Glutamatergic neuron (in vitro differentiated cells): ENCODE measurements around the gene ZFHX3. TPM values are rescaled to one million over a fixed set of nuclear protein-coding genes. Genes with fewer than 3 reads are reported as not detected.

Experiments used
- DNase-seq: peaks from one replicate; pipeline ENCODE4 v3.0.0; 2022
- H3K27ac Mint-ChIP-seq: one replicate; pipeline ENCODE4 v1.8.0; 2020; ENCODE audit warnings: mild to moderate bottlenecking, mixed read lengths, inconsistent platforms; ENCODE audit not compliant: unreplicated experiment
- H3K27me3 Mint-ChIP-seq: one replicate; pipeline ENCODE4 v1.8.0; 2020; ENCODE audit warnings: mild to moderate bottlenecking, moderate library complexity, mixed read lengths, inconsistent platforms; ENCODE audit not compliant: unreplicated experiment
- H3K36me3 Mint-ChIP-seq: one replicate; pipeline ENCODE4 v1.8.0; 2020; ENCODE audit warnings: mild to moderate bottlenecking, mixed read lengths, inconsistent platforms; ENCODE audit not compliant: unreplicated experiment
- H3K4me1 Mint-ChIP-seq: one replicate; pipeline ENCODE4 v1.8.0; 2020; ENCODE audit warnings: mild to moderate bottlenecking, low read depth, mixed read lengths, inconsistent platforms; ENCODE audit not compliant: unreplicated experiment
- H3K4me3 Mint-ChIP-seq: one replicate; pipeline ENCODE4 v1.8.0; 2020; ENCODE audit warnings: mild to moderate bottlenecking, mixed read lengths, inconsistent platforms; ENCODE audit not compliant: unreplicated experiment
- H3K9me3 Mint-ChIP-seq: one replicate; pipeline ENCODE4 v1.8.0; 2020; ENCODE audit warnings: mild to moderate bottlenecking, moderate library complexity, mixed read lengths, inconsistent platforms; ENCODE audit not compliant: unreplicated experiment
- CTCF ChIP-seq: fragments of 200-600 bp; sonication (generic); IDR thresholded peaks from one replicate; pipeline ENCODE4 v1.5.0; 2021; ENCODE audit not compliant: partially characterized antibody, unreplicated experiment
- total RNA-seq: library from RNA; stranded (reverse); fragmentation: NEBNext Ultra II Directional; extraction: Animal tissue kit (Norgen Biotek cat#: 25700); gene quantifications from one replicate; pipeline ENCODE4 v1.2.1, GENCODE V29; 2021; ENCODE audit not compliant: unreplicated experiment

The ZFHX3 gene
- total RNA-seq, 1 donor from 2014 or later = 6.8 TPM

- DNase-seq = no peak
- Mint-ChIP-seq H3K9me3 (peaks cover 11% of the 10 kb centered on the region), H3K4me3 (no peak overlapping the region), H3K36me3 (no peaks in the 10 kb centered on the region), H3K4me1 (peaks cover 13% of the 10 kb centered on the region), H3K27ac (no peak overlapping the region), H3K27me3 (peaks cover 3% of the 10 kb centered on the region)
- no peak for TF ChIP-seq CTCF
These were observed 64.7 kb downstream of the ZFHX3 start for GRCh38 chr16:72983241-72983640.

GRCh38 chr16:72979974-72980373, 68.0 kb downstream of the ZFHX3 start:
- H3K4me3 Mint-ChIP-seq = no peak overlapping the region
- peaks cover 6% of the 10 kb centered on the region for H3K4me1 Mint-ChIP-seq
- TF ChIP-seq CTCF = no peak
- DNase-seq = no peak
- peaks cover 6% of the 10 kb centered on the region for H3K9me3 Mint-ChIP-seq
- no peak overlapping the region for H3K27ac Mint-ChIP-seq
- H3K27me3 Mint-ChIP-seq = peaks cover 2% of the 10 kb centered on the region
- no peaks in the 10 kb centered on the region for H3K36me3 Mint-ChIP-seq

GRCh38 chr16:72978212-72978611, 69.7 kb downstream of the ZFHX3 start:
- H3K27ac Mint-ChIP-seq = peak overlapping the region; percentile 12
- no peak for TF ChIP-seq CTCF
- H3K4me3 Mint-ChIP-seq = no peak overlapping the region
- peaks cover 4% of the 10 kb centered on the region for H3K9me3 Mint-ChIP-seq
- H3K27me3 Mint-ChIP-seq = peaks cover 2% of the 10 kb centered on the region
- H3K36me3 Mint-ChIP-seq = peaks cover 2% of the 10 kb centered on the region
- H3K4me1 Mint-ChIP-seq = peaks cover 3% of the 10 kb centered on the region
- no peak for DNase-seq

GRCh38 chr16:72977127-72977526, 70.8 kb downstream of the ZFHX3 start:
- H3K4me3 Mint-ChIP-seq = no peak overlapping the region
- DNase-seq = no peak
- H3K4me1 Mint-ChIP-seq = peaks cover 2% of the 10 kb centered on the region
- peaks cover 7% of the 10 kb centered on the region for H3K36me3 Mint-ChIP-seq
- no peak overlapping the region for H3K27ac Mint-ChIP-seq
- peaks cover 3% of the 10 kb centered on the region for H3K9me3 Mint-ChIP-seq
- no peak for TF ChIP-seq CTCF
- H3K27me3 Mint-ChIP-seq = peaks cover 2% of the 10 kb centered on the region

GRCh38 chr16:72976438-72977064, 71.4 kb downstream of the ZFHX3 start:
- no peak for DNase-seq
- peaks cover 7% of the 10 kb centered on the region for H3K36me3 Mint-ChIP-seq
- no peak overlapping the region for H3K4me3 Mint-ChIP-seq
- TF ChIP-seq CTCF = no peak
- H3K4me1 Mint-ChIP-seq = peaks cover 2% of the 10 kb centered on the region
- H3K27me3 Mint-ChIP-seq = peaks cover 2% of the 10 kb centered on the region
- H3K27ac Mint-ChIP-seq = no peak overlapping the region
- H3K9me3 Mint-ChIP-seq = peaks cover 3% of the 10 kb centered on the region
